ENCODE measurements around the gene TIGD3. TPM values are rescaled to one million over a fixed set of nuclear protein-coding genes. Genes with fewer than 3 reads are reported as not detected.

TIGD3 gene
- total and polyA plus RNA-seq, 5 donors = 0.14 to 0.23 (median 0.18) TPM; not detected in 1

DNA sequence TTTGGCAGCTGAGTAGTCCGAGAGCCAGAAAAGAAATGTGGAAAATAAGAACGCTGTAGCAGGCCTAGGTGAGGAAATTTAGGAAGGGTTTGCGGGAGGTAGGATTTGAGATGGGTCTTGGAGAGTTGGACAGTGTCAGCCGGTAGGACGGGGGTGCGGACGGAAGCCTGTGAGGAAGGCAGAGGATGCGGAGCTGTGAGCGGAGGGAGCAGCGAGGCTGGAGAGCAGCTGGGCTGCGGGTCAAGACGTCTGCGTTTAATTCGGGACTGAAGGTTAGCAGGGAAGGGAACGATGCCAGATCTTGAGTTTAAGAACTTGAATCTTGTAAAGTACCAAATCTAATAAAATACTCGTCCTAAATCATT lies 669 bp upstream of the TIGD3 start:
- DNase-seq (no peak), ATAC-seq (peak; percentile 4 to 28)
- intact Hi-C loops (cut with DNase I) = no loop called here
- Histone ChIP-seq H3K4me3 (ENCODE audit: low read length) (peak overlapping the region; percentile 63), H3K9me3 (ENCODE audit: control insufficient read depth, low read length) (no peaks in the 10 kb centered on the region), H3K27me3 (ENCODE audit: control insufficient read depth, insufficient read depth) (no peaks in the 10 kb centered on the region), H3K27ac (ENCODE audit: low read length) (peak overlapping the region; percentile 71), H3K4me1 (ENCODE audit: control insufficient read depth, insufficient read depth, low read length) (peaks cover 6% of the 10 kb centered on the region)
- 12% methylated on average over 16 of the region's 16 CpGs for WGBS

DNA sequence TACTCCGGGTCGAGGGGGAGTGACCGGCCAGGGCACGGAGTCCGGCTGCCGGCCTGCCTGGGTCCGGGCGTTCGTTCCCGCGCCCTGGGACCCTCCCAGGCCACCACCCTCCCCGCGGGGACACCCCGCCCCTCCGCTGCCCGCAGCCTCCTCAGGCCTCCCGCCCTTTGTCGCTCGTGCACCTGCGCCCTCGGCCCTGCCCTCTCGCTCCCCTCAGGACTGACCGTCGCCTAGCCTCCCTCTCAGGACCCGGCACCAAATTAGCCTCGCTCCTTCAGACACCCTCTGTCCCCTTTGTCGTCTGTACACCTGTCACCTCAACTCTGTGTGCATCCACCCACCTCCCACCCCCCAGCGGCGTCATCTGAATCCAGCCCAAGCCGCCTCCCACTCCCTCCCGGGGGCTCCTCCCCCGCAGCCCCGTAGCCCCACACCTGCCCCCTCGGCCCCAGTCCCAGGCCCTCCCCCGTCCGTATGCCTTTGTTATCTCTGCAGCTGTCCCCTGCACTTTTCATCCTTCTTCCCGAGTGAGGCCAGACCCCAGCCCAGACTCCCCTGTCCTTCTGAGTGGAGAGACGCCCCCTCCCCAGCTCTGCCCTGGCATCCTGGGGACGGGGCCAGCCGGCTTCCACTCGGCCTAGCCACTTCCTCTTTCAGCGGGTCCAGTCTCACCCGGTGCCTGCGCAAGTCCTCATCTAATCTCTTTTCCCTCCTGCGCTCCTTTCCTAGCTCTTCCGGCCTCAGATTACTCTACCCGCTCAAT lies 643 bp downstream of the TIGD3 start:
- H3K4me1 ChIP-seq (ENCODE audit: control insufficient read depth, insufficient read depth, low read length) = peaks cover 6% of the 10 kb centered on the region
- peak in 1 of 3 donors; percentile 66 for DNase-seq
- peak; percentile 1 to 3 for ATAC-seq
- H3K27me3 ChIP-seq (ENCODE audit: control insufficient read depth, insufficient read depth) = no peaks in the 10 kb centered on the region
- intact Hi-C loops (cut with DNase I) = no loop called here
- H3K4me3 ChIP-seq (ENCODE audit: low read length) = peak overlapping the region; percentile 63
- H3K9me3 ChIP-seq (ENCODE audit: control insufficient read depth, low read length) = no peaks in the 10 kb centered on the region
- WGBS = 3% methylated on average over 47 of the region's 47 CpGs
- H3K27ac ChIP-seq (ENCODE audit: low read length) = no peak overlapping the region

DNA sequence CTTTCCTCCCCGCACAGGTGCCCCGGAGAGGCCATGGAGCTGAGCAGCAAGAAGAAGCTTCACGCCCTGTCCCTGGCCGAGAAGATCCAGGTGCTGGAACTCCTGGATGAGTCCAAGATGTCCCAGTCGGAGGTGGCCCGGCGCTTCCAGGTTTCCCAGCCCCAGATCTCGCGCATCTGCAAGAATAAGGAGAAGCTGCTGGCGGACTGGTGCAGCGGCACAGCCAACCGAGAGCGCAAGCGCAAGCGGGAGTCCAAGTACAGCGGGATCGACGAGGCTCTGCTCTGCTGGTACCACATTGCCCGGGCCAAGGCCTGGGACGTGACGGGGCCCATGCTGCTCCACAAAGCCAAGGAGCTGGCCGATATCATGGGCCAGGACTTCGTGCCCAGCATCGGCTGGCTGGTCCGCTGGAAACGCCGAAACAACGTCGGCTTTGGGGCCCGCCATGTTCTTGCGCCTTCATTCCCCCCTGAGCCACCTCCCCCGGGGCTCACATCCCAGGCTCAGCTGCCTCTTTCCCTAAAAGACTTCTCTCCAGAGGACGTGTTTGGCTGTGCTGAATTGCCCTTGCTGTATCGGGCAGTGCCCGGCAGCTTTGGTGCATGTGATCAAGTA lies 1.3 kb downstream of the TIGD3 start:
- intact Hi-C loops (cut with DNase I) = no loop called here
- peak in 1 of 2 donors; percentile 2 for ATAC-seq
- Histone ChIP-seq H3K4me1 (ENCODE audit: control insufficient read depth, insufficient read depth, low read length) (peaks cover 6% of the 10 kb centered on the region), H3K27me3 (ENCODE audit: control insufficient read depth, insufficient read depth) (no peaks in the 10 kb centered on the region), H3K9me3 (ENCODE audit: control insufficient read depth, low read length) (no peaks in the 10 kb centered on the region), H3K27ac (ENCODE audit: low read length) (no peak overlapping the region), H3K4me3 (ENCODE audit: low read length) (peak overlapping the region; percentile 63)
- peak; percentile 57 to 82 (median 79) for DNase-seq
- WGBS = 37% methylated on average over 35 of the region's 35 CpGs

DNA sequence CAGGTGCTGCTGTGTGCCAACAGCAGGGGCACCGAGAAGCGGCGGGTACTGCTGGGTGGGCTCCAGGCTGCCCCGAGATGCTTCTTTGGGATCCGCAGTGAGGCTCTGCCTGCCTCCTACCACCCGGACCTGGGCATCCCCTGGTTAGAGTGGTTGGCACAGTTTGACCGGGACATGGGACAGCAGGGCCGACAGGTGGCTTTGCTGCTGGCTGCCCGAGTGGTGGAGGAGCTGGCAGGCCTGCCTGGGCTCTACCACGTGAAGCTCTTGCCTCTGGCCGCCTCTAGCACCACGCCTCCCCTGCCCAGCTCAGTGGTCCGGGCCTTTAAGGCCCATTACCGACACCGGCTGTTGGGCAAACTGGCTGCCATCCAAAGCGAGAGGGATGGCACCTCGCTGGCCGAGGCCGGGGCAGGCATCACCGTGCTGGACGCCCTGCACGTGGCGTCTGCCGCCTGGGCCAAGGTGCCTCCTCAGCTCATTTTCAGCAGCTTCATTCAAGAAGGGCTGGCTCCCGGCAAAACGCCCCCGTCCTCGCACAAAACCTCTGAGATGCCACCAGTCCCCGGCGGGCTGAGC lies 1.9 kb downstream of the TIGD3 start:
- Histone ChIP-seq H3K4me3 (ENCODE audit: low read length) (no peak overlapping the region), H3K4me1 (ENCODE audit: control insufficient read depth, insufficient read depth, low read length) (peaks cover 6% of the 10 kb centered on the region), H3K27ac (ENCODE audit: low read length) (no peak overlapping the region), H3K9me3 (ENCODE audit: control insufficient read depth, low read length) (no peaks in the 10 kb centered on the region), H3K27me3 (ENCODE audit: control insufficient read depth, insufficient read depth) (no peaks in the 10 kb centered on the region)
- WGBS = 85% methylated on average over 30 of the region's 30 CpGs
- intact Hi-C loops (cut with DNase I) = no loop called here
- ATAC-seq (no peak), DNase-seq (peak in 1 of 3 donors; percentile 58)

DNA sequence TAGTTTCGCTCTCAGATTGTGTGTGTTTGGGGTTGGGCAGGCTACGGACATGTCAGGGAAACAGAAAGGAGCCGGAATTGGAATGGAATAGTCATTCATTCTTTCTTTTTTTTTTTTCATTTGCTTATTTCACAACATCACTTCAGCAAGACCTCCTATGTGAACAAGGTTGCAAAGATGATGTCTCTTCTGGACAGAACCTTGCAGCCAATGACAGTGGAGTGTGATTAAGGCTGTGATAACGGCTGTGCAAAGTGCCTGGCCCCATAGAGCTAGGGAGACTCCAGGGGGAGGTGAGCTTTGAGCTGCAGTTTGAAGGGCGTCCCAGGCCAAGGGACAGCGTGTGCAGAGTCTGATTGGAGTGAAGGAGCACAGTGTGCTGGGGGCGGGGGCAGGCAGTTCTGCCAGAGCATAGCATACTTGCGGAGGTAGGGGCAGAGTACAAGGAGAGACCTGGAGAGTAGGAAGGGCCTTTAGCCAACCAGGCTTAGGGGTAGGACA lies 3.4 kb downstream of the TIGD3 start:
- Histone ChIP-seq H3K4me1 (ENCODE audit: control insufficient read depth, insufficient read depth, low read length) (peaks cover 6% of the 10 kb centered on the region), H3K27me3 (ENCODE audit: control insufficient read depth, insufficient read depth) (no peaks in the 10 kb centered on the region), H3K9me3 (ENCODE audit: control insufficient read depth, low read length) (no peaks in the 10 kb centered on the region), H3K4me3 (ENCODE audit: low read length) (no peak overlapping the region), H3K27ac (ENCODE audit: low read length) (peak overlapping the region; percentile 7)
- peak in 1 of 3 donors; percentile 72 for DNase-seq
- 65% methylated on average over 8 of the region's 8 CpGs for WGBS
- ATAC-seq = peak in 1 of 2 donors; percentile 8
- intact Hi-C loops (cut with DNase I) = no loop called here

DNA sequence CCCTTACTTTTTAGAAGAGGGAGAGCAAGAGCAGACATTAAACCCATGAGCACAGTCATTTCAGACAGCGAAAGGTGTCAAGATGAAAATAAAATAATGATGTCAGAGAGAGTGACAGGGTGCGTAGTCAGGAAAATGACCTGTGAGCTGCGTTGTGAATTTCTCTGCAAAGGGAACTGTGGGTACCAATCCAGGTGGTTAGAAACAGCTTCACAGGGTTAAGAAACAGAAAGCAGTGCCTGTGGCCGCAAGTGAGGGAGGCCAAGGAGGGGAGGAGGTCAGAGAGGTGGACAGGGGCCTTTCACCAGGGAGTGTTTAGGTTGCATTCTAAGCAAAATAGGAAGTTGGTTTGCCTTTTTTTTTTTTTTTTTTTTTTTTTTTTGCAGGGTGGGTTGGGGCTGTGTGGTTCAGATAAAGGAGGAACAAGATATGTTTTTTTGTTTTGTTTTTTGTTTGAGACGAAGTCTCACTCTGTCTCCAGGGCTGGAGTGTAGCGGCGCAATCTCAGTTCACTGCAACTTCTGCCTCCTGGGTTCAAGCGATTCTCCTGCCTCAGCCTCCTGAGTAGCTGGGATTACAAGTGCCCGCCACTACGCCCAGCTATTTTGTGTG lies 7.9 kb downstream of the TIGD3 start:
- no peaks in the 10 kb centered on the region for H3K9me3 ChIP-seq (ENCODE audit: control insufficient read depth, low read length)
- intact Hi-C loops (cut with DNase I) = loop anchor here in 1 of 4 donors (5.0 kb wide), 1 partner anchor 155 kb away; no protein-coding TSS in a partner anchor
- H3K27me3 ChIP-seq (ENCODE audit: control insufficient read depth, insufficient read depth) = no peaks in the 10 kb centered on the region
- WGBS = 69% methylated on average over 10 of the region's 10 CpGs
- H3K27ac ChIP-seq (ENCODE audit: low read length) = no peak overlapping the region
- H3K4me3 ChIP-seq (ENCODE audit: low read length) = no peak overlapping the region
- no peaks in the 10 kb centered on the region for H3K4me1 ChIP-seq (ENCODE audit: control insufficient read depth, insufficient read depth, low read length)
- ATAC-seq = no peak
- DNase-seq = peak in 1 of 3 donors; percentile 17

DNA sequence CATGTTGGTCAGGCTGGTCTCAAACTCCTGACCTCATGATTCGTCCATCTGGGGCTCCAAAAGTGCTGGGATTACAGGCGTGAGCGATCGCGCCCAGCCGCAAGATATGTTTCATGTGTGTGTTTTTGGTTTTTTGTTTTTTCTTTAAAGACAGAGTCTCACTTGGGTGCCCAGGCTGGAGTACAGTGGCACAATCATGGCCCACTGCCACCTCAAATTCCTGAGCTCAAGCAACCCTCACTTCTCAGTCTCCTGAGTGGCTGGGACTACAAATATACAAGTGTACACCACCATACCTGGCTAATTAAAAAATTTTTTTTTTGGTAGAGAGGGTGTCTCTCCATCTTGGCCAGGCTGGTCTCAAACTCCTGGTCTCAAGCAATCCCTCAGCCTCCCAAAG lies 8.4 kb downstream of the TIGD3 start:
- DNase-seq (no peak), ATAC-seq (no peak)
- intact Hi-C loops (cut with DNase I) = loop anchor here in 1 of 4 donors (5.0 kb wide), 1 partner anchor 154 kb away; no protein-coding TSS in a partner anchor
- H3K27me3 ChIP-seq (ENCODE audit: control insufficient read depth, insufficient read depth) = no peaks in the 10 kb centered on the region
- no peaks in the 10 kb centered on the region for H3K9me3 ChIP-seq (ENCODE audit: control insufficient read depth, low read length)
- no peak overlapping the region for H3K4me3 ChIP-seq (ENCODE audit: low read length)
- no peaks in the 10 kb centered on the region for H3K4me1 ChIP-seq (ENCODE audit: control insufficient read depth, insufficient read depth, low read length)
- no peak overlapping the region for H3K27ac ChIP-seq (ENCODE audit: low read length)
- 92% methylated on average over 6 of the region's 6 CpGs for WGBS

DNA sequence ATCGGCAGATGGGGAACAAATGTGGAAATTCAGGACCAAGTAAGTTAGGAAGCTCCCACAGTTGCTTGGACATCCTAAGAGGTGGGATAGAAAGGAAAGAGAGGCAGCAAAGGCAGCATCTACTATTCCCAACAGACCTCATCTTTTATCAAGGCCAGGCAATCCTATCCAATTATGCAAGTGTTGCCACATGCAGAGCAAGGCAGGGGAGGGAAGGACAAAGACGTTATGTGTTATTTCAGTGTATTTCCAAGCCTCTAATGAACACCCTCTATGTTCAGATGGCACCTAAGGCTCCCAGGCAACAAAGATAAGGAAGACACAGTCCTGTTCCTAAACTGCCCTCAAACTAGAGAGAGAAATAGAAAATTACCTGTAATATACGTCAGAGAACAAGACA lies 9.2 kb downstream of the TIGD3 start:
- WGBS = 65% methylated on average over 3 of the region's 3 CpGs
- no peaks in the 10 kb centered on the region for H3K4me1 ChIP-seq (ENCODE audit: control insufficient read depth, insufficient read depth, low read length)
- ATAC-seq (no peak), DNase-seq (no peak)
- intact Hi-C loops (cut with DNase I) = loop anchor here in 1 of 4 donors (5.0 kb wide), 1 partner anchor 154 kb away; no protein-coding TSS in a partner anchor
- no peaks in the 10 kb centered on the region for H3K9me3 ChIP-seq (ENCODE audit: control insufficient read depth, low read length)
- H3K4me3 ChIP-seq (ENCODE audit: low read length) = no peak overlapping the region
- H3K27me3 ChIP-seq (ENCODE audit: control insufficient read depth, insufficient read depth) = no peaks in the 10 kb centered on the region
- H3K27ac ChIP-seq (ENCODE audit: low read length) = no peak overlapping the region

DNA sequence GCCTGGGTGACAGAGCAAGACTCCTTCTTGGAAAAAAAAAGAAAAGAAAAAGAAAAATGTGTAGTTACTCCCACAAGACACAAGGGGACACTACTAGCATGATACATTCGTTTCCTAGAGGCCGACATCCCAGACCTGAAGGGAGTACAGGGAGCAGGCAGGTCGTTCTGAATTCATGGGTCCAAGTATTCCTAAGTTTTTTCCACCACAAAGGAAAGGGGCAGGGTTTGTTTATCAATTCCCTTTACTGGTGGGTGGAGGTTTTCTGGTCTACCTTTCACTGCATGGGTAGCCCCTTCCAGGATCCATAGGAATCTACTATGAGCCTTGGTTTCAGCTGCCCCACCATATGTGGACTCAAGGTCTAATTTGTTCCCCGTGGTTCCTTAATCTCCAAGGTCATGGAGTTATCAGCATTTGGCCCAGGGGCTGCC lies 11.8 kb downstream of the TIGD3 start:
- DNase-seq (peak in 1 of 3 donors; percentile 27), ATAC-seq (peak; percentile 74 to 80)
- H3K4me3 ChIP-seq (ENCODE audit: low read length) = no peak overlapping the region
- H3K27me3 ChIP-seq (ENCODE audit: control insufficient read depth, insufficient read depth) = no peaks in the 10 kb centered on the region
- WGBS = 3% methylated on average over 4 of the region's 4 CpGs
- H3K9me3 ChIP-seq (ENCODE audit: control insufficient read depth, low read length) = no peaks in the 10 kb centered on the region
- peak overlapping the region; percentile 54 for H3K27ac ChIP-seq (ENCODE audit: low read length)
- H3K4me1 ChIP-seq (ENCODE audit: control insufficient read depth, insufficient read depth, low read length) = no peaks in the 10 kb centered on the region
- intact Hi-C loops (cut with DNase I) = no loop called here

DNA sequence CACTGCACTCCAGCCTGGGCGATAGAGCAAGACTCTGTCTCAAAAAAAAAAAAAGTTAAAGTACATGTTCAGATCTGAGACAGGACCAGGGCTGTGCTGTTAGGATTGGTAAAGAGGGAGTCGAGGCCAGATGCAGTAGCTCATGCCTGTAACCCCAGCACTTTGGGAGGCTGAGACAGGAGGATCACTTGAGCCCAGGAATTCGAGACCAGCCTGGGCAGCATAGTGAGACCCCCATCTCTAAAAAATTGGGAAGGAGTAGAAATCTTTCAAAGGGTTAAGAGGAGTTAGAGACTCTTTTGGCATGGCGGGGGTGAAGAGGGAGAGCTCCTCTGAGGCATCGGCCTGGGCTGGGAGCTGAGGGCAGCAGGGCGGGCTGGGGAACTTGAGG lies 16.1 kb downstream of the TIGD3 start:
- peak overlapping the region; percentile 97 for H3K27ac ChIP-seq (ENCODE audit: low read length)
- H3K4me1 ChIP-seq (ENCODE audit: control insufficient read depth, insufficient read depth, low read length) = peaks cover 2% of the 10 kb centered on the region
- DNase-seq (peak in 1 of 3 donors; percentile 40), ATAC-seq (no peak)
- no peaks in the 10 kb centered on the region for H3K9me3 ChIP-seq (ENCODE audit: control insufficient read depth, low read length)
- no peaks in the 10 kb centered on the region for H3K27me3 ChIP-seq (ENCODE audit: control insufficient read depth, insufficient read depth)
- intact Hi-C loops (cut with DNase I) = no loop called here
- no peak overlapping the region for H3K4me3 ChIP-seq (ENCODE audit: low read length)
- WGBS = 68% methylated on average over 6 of the region's 6 CpGs
